ENCODE data around the gene WDR20.
"Not testable (repeated sequence)": the region's sequence is repeated elsewhere in the genome, so short reads cannot be mapped to it uniquely, and the experiment has no call there.

Gene WDR20, protein sequence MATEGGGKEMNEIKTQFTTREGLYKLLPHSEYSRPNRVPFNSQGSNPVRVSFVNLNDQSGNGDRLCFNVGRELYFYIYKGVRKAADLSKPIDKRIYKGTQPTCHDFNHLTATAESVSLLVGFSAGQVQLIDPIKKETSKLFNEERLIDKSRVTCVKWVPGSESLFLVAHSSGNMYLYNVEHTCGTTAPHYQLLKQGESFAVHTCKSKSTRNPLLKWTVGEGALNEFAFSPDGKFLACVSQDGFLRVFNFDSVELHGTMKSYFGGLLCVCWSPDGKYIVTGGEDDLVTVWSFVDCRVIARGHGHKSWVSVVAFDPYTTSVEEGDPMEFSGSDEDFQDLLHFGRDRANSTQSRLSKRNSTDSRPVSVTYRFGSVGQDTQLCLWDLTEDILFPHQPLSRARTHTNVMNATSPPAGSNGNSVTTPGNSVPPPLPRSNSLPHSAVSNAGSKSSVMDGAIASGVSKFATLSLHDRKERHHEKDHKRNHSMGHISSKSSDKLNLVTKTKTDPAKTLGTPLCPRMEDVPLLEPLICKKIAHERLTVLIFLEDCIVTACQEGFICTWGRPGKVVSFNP

DNA sequence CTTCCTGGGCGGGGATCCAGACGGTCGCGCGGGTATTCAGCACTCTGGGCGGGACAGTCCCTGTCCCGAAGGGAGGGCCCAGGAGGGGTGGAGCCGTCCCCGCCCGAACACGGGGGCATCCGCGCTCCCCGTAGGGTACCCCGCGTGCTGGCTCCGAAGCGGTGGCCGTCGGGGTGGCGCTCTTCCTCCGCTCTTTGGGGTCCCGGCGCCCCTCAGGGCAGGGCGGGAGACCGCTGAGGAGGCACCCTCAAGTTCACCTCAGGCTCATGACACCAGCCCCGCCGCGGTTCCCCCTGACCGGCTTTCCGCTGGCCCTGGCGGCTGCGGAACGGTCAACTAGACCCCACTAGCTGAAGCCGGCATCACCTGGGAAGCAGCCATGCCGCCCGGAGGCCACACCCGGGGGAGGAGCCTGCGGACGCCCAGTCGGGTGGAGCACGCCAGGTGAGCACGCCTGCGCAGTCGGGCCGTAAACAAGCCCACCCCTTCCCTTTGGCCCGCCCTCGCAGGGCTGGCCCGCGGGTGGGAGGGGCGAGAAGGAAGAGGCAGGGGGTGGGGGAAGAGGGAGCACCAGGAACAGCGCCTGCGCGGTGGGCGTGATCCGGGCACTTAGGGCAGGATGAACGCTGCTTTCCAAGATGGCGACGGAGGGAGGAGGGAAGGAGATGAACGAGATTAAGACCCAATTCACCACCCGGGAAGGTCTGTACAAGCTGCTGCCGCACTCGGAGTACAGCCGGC, at the start of gene WDR20:
WDR20 (plus strand) TSS at position 612 of the 741 bp plus-strand sequence; CDS start at position 639, 27 bp downstream.
- peak; percentile 97 to 98 for DNase-seq (ENCODE audit: low read depth in 2 of 2)

DNA sequence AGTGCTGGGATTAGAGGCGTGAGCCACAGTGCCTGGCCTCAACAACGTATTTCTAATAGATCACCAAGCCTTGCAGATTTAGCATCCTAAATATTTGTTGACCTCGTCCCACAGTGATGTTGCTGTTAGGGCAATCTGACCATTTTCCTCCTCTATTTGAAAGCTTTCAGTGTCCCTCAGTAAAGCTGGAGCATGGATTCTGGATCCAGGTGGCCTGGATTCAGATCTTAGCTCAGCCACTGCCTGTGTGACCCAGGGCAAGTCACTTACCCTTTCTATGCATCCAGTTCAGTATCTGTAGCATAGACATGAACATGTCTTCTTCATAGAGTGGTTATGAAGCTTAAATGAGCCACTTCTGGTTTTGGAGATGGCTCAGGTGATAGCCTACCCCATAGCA, 49.0 kb upstream of the WDR20 start:
- DNase-seq (ENCODE audit: low read depth in 2 of 2) = no peak

DNA sequence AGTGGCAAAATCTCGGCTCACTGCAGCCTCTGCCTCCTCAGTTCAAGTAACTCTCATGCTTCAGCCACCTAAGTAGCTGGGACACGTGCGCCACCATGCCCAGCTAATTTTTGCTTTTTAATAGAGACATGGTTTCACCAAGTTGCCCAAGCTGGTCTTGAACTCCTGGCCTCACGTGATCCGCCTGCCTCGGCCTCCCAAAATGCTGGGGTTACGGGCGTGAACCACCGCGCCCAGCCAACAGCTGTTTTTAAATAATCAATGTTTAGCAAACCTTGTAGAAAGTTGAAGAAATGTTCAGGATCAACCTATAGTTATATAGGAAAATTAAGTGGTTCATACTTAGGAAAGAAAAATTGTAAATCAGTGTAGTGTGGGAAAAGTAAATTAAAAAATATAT, 46.9 kb upstream of the WDR20 start:
- DNase-seq (ENCODE audit: low read depth in 2 of 2) = no peak

DNA sequence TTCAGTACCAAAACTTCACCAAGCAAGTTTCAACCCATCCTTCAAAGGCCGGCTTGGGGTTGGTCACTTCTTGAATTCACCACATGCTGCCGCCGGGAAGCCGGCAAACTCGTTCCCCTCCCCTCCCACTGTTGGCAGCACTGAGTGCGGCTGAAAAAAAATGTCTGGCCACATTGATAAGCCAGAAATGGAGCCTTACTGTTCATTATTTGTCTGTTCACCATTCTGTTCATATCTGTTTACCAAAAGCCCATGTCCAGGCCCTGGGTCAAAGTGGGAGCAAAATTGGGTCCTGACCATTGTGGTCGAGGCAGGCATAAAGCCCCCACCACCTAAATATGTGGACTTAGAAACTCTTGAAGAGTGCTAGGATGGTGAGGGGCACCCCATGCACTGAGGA, 45.6 kb upstream of the WDR20 start:
- DNase-seq (ENCODE audit: low read depth in 2 of 2) = no peak

DNA sequence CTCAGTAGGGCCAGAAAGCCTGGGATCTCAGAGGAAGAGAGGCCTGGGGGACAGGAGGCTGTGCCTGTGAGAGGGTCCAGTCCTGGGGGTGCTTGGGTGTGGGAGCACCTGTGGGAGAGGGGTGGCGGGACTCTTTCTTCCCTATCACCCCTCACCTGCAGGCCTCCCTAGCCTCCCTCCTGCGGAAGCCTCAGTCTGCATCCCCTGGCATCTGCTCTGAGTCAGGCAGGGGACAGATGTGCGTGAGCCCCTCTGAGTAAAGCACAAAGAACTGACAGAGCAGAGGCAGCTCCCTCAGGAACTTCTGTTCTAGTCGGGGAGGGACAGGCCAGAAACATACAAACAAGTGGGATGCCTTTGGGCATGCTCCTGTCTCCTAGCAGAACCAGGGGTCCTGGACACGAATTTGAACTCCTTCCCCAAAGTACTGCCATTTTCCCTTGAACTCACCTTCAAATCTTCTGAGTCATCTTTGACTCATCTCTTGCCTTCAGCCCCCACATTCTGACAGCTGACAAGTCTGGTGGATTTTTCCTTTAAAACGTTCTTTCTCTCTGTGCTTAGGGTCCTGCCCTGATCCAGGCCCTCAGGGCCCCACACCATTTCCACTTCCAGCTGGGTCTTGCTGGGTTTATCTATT, 44.3 kb upstream of the WDR20 start:
- no peak for DNase-seq (ENCODE audit: low read depth in 2 of 2)

DNA sequence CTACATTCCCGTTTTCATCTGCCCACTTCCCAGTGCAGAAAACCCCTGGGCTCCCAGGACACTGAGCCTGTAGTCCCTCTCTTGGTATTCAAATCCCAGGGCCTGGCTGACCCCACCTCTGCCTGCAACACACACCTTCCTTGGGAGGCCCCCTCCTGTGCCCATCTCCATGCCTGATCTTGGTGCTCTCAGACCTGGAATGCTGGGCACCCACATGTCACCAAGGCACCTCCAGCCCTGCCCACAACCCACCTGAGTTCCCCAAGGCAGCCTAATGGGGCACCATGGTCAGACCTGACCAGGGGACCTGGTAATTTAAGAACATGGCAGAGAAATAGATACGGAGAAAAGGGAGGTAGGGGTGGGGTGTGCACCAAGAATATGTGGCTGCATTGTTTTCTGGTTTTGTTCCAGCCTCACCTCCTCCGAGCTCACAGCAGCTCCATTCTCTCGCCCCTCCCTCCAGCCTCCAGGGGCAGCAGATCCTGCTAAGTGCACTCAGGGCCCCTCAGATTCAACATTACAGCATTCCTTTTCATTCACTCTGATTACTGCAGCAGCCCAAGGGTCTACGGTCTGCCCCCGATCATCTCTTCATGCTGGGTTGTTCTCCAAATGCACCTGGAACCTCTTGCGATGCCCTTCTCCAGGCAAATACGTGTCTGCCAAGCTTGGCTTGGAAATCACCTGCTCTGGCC, 43.7 kb upstream of the WDR20 start:
- DNase-seq (ENCODE audit: low read depth in 2 of 2) = no peak

DNA sequence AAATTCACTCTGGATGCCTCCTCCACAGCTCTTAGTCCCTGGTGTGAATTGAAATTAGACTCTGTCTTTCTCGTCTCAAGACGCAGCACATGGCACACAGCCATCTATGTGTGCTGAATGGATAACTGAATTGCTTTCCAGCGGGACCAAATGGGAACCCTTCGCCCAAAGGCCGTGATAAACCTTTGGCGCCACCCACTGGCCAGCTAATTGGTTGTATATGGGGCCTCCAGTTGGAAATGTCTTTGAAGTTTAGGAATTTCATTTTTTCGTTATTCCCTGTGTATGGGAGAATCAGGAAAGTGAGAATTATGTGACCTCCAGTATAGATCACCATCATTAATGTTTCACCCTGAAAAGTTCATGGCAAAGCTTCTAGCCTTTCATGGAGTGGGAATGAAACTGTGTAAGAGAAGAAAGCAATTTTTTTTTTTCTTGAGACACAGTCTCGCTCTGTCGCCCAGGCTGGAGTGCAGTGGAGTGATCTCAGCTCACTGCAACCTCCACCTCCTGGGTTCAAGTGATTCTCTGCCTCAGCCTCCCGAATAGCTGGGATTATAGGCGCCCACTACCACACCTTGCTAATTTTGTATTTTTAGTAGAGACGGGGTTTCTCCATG, 43.0 kb upstream of the WDR20 start:
- peak; percentile 28 to 58 for DNase-seq (ENCODE audit: low read depth in 2 of 2)

DNA sequence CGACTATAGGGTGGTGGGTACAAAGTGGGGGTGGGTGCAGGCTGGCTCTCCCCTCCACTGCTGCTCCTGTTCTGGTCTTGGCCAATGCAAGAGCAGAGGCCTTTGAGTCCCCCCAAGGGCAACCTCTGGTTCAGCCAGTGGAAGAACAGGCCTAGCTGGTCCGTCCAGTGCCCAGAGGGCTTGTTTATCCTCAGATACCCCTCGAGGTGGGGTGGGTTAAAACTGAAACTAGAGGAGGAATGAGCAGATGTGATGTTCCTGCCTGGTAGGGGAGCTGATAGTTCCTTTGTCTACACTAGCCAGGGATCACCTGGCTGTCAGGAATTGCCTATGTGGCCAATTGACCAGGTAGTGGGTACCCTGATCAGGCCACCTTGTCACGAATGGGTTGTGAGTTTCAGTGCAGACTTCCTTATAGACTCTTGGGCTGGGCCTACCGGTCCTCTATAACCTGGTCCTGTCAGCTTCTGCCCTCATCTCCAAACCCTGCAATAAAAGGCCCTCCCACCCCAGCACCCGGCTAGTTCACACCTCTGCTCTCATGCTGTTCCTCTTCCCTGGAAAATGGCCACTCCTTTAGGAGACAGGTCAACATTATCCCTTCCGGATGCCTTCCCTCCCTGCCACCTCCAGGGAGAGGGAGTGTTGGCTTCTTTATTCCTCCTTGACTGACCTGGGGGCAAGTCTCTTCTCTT, 42.1 kb upstream of the WDR20 start:
- DNase-seq (ENCODE audit: low read depth in 2 of 2) = no peak

DNA sequence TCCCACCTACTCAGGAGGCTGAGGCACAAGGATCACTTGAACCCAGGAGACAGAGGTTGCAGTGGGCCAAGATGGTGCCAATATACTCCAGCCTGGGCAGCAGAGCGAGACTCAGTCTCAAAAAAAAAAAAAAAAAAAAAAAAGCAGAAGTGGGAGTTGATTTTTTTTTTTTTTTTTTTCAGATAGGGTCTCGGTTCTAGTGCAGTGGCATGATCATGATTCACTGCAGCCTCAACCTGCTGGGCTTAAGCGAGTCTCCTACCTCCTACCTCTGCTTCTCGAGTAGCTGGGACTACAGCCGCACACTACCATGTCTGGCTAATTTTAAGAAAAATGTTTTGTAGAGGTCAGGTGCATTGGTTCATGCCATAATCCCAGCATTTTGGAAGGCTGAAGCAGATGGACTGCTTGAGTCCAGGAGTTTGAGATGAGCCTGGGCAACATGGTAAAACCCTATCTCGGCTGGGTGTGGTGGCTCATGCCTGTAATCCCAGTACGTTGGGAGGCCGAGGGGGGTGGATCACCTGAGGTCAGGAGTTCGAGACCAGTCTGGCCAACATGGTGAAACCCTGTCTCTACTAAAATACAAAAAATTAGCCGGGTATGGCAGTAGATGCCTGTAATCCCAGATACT, 36.5 kb upstream of the WDR20 start:
- no peak for DNase-seq (ENCODE audit: low read depth in 2 of 2)

DNA sequence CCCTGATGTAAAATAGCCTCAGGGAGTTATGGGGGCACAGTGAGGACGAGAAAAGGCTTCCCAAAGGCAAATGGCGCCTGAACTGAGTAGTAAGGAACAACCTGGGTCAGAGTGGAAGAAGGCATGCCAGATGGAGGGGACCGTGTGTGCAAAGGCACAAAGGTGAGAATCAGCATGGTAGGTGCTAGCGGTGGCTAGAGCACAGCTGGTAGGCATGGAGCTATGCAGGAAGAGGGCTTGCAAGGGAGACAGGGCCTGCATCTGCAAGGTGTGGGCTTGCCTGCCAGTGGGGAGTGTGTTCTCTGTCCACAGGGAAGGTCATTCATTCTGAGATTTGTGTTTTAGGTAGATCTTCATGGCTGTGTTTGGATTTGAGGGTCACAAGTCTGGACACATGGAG, 34.3 kb upstream of the WDR20 start:
- DNase-seq (ENCODE audit: low read depth in 2 of 2) = no peak

DNA sequence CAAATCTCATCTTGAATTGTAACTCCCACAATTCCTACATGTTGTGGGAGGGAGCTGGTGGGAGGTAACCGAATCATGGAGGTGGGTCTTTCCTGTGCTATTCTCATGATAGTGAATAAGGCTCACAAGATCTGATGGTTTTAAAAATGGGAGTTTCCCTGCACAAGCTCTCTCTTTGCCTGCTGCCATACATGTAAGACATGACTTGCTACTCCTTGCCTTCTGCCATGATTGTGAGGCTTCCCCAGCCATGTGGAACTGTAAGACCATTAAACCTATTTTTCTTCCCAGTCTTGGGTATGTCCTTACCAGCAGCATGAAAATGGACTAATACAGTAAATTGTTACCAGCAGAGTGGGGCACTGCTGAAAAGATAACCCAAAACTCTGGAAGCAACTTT, 30.4 kb upstream of the WDR20 start:
- not testable (repeated sequence) for DNase-seq (ENCODE audit: low read depth in 2 of 2)

DNA sequence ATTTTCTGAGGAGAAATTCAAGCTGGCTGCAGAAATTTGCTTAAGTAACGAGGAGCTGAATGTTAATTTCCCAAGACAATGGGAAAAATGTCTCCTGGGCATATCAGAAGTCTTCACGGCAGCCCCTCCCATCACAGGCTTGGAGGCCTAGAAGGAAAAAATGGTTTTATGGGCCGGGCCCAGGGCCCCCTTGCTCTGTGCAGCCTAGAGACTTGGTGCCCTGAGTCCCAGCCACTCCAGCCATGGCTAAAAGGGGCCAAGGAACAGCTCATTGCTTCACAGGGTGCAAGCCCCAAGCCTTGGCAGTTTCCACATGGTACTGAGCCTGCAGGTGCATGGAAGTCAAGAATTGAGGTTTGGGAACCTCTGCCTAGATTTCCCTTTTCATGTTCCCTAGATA, 28.6 kb upstream of the WDR20 start:
- DNase-seq (ENCODE audit: low read depth in 2 of 2) = no peak

DNA sequence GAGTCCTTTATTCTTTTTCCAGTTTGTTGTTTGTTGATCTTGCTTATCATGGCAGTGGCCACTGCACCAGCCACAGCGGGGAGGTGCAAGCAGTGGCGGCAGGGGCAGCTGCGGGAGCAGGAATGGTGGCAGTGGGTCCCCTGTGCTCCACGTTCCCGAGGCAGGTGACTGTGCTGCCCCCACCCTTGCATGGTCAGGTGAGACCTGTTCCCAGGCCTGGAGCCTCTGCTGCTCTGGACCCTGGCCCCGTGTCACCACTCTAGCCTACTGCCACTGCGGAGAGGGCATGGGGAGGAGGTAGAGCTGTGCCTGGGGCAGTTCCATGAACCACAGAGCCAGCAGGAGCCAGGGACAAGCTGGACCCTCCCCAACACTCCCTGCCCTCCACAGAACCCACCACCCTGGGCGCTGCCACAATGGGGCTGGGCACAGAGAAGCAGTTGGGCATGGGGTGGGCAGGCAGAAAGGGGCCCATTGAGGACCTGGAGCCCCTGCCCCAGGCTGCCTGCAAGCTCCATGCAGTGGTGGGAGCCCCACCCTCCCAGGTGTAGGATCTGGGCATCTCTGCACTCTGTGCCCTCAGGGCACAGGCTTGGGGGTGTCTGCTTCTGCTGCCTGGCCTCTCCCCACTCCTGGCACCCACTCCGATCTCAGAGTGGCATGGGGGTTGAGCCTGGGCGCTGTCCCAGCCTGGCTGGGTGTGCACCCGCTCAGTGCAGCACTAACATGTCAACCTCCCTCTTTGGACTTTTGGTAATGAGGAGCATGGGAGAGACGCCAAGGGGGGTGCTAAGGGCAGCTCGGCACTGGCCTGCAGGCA, 23.1 kb upstream of the WDR20 start:
- no peak for DNase-seq (ENCODE audit: low read depth in 2 of 2)

DNA sequence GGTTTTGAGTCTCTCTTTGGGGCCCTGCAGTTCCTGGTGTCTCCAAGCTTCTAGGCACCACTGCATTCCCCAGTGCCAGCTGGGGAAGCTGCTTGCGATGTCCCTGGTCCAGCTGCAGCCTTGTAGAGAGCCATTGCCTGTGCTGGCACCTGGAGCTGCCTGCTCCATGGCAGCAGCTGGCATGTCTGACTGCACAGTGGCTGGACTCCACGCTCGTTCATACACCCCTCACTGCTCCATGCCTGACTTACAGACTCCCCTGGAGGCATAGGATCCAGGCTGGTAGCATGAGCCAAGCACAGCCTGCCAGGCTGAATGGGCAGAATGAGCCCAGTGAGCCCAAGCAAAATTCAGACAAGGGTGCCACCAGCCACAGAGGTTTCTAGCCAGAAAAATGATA, 21.8 kb upstream of the WDR20 start:
- DNase-seq (ENCODE audit: low read depth in 2 of 2) = no peak

DNA sequence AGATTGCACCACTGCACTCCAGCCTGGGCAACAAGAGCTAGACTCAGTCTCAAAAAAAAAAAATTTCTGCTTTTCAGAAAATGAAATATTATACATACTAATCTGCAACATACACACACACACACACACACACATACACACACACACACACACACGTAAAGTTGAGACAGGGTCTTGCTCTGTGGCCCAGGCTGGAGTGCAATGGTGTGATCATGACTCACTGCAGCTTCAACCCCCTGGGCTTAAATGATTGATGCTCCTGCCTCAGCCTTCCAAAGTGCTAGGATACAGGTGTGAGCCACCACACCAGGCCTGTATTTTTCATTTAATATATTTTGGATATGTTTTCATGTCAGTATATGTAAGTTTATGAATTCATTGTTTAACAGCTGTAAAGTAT, 18.8 kb upstream of the WDR20 start:
- no peak for DNase-seq (ENCODE audit: low read depth in 2 of 2)

DNA sequence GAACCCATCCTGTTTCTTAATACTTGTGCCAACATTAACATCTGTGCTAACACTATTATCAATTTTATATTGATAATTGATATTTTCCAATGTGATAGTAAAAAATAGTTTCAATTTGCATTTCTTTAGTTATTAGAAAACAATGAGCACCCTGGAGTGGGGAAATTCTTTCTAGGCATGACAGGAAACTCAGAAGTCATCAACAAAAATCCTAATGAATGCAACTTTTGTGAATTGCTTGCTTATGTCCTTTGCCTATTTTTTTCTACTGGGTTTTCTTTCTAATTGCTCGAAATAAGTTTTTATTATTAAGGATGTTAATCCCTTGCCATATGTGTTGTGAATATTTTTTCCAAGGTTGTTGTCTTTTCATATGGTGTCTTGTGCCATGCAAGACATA, 18.1 kb upstream of the WDR20 start:
- DNase-seq (ENCODE audit: low read depth in 2 of 2) = no peak

DNA sequence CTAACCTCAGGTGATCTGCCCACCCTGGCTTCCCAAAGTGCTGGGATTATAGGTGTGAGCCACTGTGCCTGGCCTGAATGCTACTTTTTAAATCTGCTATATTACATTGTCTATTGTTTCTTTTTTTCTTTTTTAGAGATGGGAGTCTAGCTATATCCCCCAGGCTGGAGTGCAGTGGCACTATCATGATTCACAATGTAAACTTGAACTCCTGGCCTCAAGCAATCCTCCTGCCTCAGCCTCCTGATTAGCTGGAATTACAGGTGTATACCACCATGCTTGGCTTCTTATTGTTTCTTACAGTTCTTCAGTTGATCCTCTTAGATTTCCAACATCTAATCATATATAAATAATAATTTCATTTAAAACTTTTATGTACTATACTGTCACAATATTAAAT, 15.3 kb upstream of the WDR20 start:
- DNase-seq (ENCODE audit: low read depth in 2 of 2) = no peak

DNA sequence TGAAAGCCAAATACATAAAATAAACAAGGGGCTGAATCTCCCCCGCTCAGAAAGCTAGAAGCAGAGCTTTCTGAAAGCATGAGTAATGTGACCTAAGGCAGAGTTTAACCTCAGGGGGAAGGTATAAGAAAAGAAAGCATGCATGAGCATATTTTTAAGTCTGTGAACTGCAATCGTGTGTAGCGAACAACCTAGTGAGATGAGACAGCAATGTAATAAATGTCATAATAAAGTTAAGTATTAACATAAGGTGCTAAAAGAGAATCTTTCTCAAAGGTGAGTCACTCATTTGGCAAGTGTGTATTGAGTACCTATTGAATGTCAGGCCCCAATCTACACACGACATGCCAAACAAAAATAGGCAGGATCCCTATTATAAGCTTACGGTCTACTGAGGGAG, 14.2 kb upstream of the WDR20 start:
- DNase-seq (ENCODE audit: low read depth in 2 of 2) = no peak

DNA sequence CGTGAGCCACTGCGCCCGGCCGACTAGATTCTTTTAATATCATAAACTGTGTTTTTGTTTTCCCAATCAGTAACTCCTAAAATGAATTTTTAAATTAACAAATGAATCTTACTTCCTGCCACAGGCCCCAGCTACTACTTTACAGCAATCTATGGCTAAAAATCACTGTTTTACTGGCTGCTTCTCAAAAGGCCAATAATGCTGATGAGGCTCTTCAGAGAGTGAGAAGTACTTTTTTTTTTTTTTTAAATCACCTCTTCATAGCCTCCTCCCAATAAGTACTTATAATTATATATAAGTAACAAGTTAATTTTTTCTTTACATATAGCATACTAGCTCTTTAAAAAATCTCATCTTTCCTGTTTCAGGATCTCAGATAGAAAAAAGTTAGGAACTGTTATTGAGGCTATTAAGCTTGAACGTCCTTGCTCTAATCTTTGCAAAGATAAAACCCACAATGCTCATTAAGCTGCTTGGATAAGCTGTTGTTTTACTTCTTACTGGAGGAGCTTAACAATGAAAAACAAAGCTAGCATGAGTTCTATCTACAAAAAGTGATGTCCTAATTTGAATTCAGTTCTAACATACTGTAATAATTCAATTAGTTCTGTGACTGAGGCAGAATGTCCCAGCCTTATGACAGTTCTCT, 12.8 kb upstream of the WDR20 start:
- DNase-seq (ENCODE audit: low read depth in 2 of 2) = no peak
